Endothelial cell of umbilical vein (primary cell): Measurements from ENCODE around the gene VLDLR. TPM values are rescaled to one million over a fixed set of nuclear protein-coding genes. Genes with fewer than 3 reads are reported as not detected.

Source experiments
- BruUV-seq: library from RNA; stranded (reverse); fragments of 400-500 nt; replicated peaks from 2 replicates; lab custom pipeline; 2021; lab: Mats Ljungman, UMichigan
- CTCF ChIA-PET: fragments of 300-600, 350-600 bp; sonication (Branson Sonifier 250); formaldehyde crosslinking; loops from one replicate; lab custom pipeline; 2021; ENCODE audit warnings: antibody characterized with exemption, inconsistent platforms; lab: Charles Lee
- POLR2A ChIA-PET: fragments of 300-600, 350-600 bp; sonication (Branson Sonifier 250); formaldehyde crosslinking; loops from one replicate; lab custom pipeline; 2021; ENCODE audit warnings: antibody characterized with exemption, inconsistent platforms; lab: Charles Lee
- DNase-seq: peaks from one replicate; pipeline ENCODE4 v3.0.0-alpha.2; 2011; ENCODE audit warnings: low read depth, low spot score
- FAIRE-seq: peaks from 2 replicates; lab custom pipeline; 2011; peaks lifted over from hg19 to GRCh38; lab: Jason Lieb, UNC
- H2AFZ ChIP-seq: 2 replicates; pipeline ENCODE4 v1.6.0; 2012; ENCODE audit warnings: low read depth, low read length, control low read depth, inconsistent platforms
- H3K27ac ChIP-seq: 2 replicates; pipeline ENCODE4 v1.5.1; 2011; ENCODE audit warnings: low read depth, mild to moderate bottlenecking, control low read depth, low read length, moderate library complexity; ENCODE audit not compliant: insufficient read depth
- H3K27me3 ChIP-seq, 2 experiments: 2 replicates each; pipeline versions ENCODE4 v1.6.0 to v1.6.1; 2011; ENCODE audit warnings: low read length in 2 of 2, mixed read lengths in 1 of 2; ENCODE audit not compliant: control insufficient read depth in 2 of 2, insufficient read depth in 2 of 2
- H3K36me3 ChIP-seq, 2 experiments: 2 replicates in 1 of 2; 3 replicates in 1 of 2; pipeline ENCODE4 v1.5.1; 2011; ENCODE audit warnings: low read length in 2 of 2, mild to moderate bottlenecking in 1 of 2, moderate library complexity in 1 of 2; ENCODE audit not compliant: control insufficient read depth in 2 of 2, insufficient read depth in 2 of 2; ENCODE audit errors: extremely low read depth in 1 of 2
- H3K4me1 ChIP-seq: 3 replicates; pipeline ENCODE4 v1.5.1; 2011; ENCODE audit warnings: mild to moderate bottlenecking, low read length; ENCODE audit not compliant: control insufficient read depth, insufficient read depth; ENCODE audit errors: extremely low read depth
- H3K4me2 ChIP-seq: 2 replicates; pipeline ENCODE4 v1.6.1; 2011; ENCODE audit warnings: low read length, control low read depth, mixed read lengths; ENCODE audit not compliant: insufficient read depth
- H3K4me3 ChIP-seq, 3 experiments: fragments of 200-600 bp in 1 of 3; sonication (generic), shearing (Covaris generic) in 1 of 3; replicated peaks in 1 of 3; 2 replicates each; pipeline ENCODE4 v1.5.1; 2011 to 2016; ENCODE audit warnings: control low read depth in 3 of 3, low read length in 3 of 3, mild to moderate bottlenecking in 2 of 3, inconsistent platforms in 1 of 3, low read depth in 1 of 3, moderate library complexity in 1 of 3; ENCODE audit not compliant: insufficient read depth in 1 of 3
- H3K79me2 ChIP-seq: 2 replicates; pipeline ENCODE4 v1.6.0; 2012; ENCODE audit warnings: low read length, inconsistent platforms; ENCODE audit not compliant: control insufficient read depth, insufficient read depth
- H3K9ac ChIP-seq: replicated peaks from 2 replicates; pipeline ENCODE3; 2011; ENCODE audit warnings: low read length, control low read depth; ENCODE audit not compliant: insufficient read depth; ENCODE audit errors: extremely low read depth
- H3K9me1 ChIP-seq: replicated peaks from 3 replicates; pipeline ENCODE4 v1.6.0; 2011; ENCODE audit warnings: mild to moderate bottlenecking, low read length; ENCODE audit not compliant: control insufficient read depth, insufficient read depth; ENCODE audit errors: extremely low read depth
- H3K9me3 ChIP-seq: replicated peaks from 2 replicates; pipeline ENCODE4 v1.5.1; 2012; ENCODE audit warnings: low read length, inconsistent platforms; ENCODE audit not compliant: control insufficient read depth, insufficient read depth
- H4K20me1 ChIP-seq: replicated peaks from 2 replicates; pipeline ENCODE3; 2011; ENCODE audit warnings: mild to moderate bottlenecking, low read length; ENCODE audit not compliant: control insufficient read depth, insufficient read depth; ENCODE audit errors: extremely low read depth
- EZH2 ChIP-seq: IDR thresholded peaks from 2 replicates; pipeline ENCODE4 v1.6.1; 2012; ENCODE audit warnings: borderline replicate concordance, low read depth, mild to moderate bottlenecking, moderate library complexity, low read length, inconsistent platforms; ENCODE audit not compliant: severe bottlenecking
- dilution Hi-C: fragments of 300-500 bp; cut with MboI; formaldehyde crosslinking; loops from one replicate; pipeline ENCODE4 v1.15.0; 2019; ENCODE audit warnings: low sequenced_read_pairs; ENCODE audit not compliant: extremely low pct_ligation_motif_present
- intact Hi-C: fragments of 100-400 bp; cut with micrococcal nuclease; formaldehyde crosslinking; loops from one replicate; pipeline ENCODE4 v1.10.0; 2022
- polyA plus RNA-seq, 4 experiments: library from polyadenylated mRNA; depleted of rRNA in 3 of 4; stranded (reverse) in 3 of 4; unstranded in 1 of 4; fragments of >200 nt; gene quantifications; 2 replicates each; pipeline versions ENCODE4 v1.2.1 to v1.2.3, GENCODE V29; 2011 to 2012; ENCODE audit warnings: missing spikeins in 1 of 4
- total RNA-seq: library from RNA; stranded (reverse); gene quantifications from 2 replicates; pipeline ENCODE4 v1.2.3, GENCODE V29; 2021
- TF ChIP-seq, protein P1 (sequence below), 2 donors: IDR thresholded peaks; 1 replicate in 1 of 2; 2 replicates in 1 of 2; pipeline ENCODE4 v1.5.1; 2011; ENCODE audit warnings: low read length in 2 of 2, mild to moderate bottlenecking in 2 of 2, moderate library complexity in 2 of 2, control low read depth in 1 of 2, inconsistent platforms in 1 of 2, low read depth in 1 of 2; ENCODE audit not compliant: insufficient read depth in 1 of 2; ENCODE audit errors: extremely low read depth in 1 of 2

VLDLR gene
- total and polyA plus RNA-seq, 2 donors (not counting 3 experiments of a cell fraction or from before 2014, with no cell fraction given), result 0.47 to 2.5 TPM

DNA sequence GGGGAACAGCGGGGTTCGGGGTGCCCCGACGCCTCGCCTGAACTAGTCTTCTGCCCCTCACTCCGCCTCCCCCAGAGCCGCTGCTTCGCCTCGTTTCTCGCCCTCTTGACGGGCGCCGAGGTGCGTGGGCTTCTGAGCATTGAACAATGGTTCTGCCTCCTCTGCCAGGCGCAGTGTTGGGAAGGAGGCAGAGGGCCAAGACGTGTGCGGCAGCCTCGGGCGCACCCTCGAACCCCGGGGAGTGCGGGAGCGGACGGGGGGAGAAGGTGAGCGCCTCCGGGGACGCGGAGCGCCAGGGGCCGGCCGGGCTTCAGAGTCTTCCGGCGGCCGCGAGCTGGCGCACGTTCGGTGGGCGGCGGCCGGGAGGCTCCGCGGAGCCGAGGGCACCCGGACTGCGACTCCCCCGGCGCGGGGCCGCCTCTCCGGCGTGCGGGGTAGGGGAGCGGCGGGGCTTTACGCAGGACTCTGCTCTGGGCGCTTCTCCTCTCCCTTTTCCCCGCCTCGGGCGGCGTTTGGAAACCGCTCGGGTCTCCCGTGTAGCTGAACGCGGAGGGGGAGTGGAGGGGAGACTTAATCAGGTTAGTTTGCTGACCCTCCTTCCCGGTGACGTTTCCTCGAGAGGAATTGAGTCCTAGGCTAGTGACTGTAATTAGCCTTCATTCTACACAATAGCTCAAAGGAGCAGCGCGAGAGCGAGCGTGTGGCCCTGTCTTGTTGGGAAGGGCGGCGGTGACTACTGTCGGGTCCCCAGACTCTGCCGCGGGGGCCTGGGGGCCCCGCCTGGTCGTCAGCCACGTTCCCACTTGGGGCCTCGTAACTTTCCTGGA lies 1.1 kb downstream of the VLDLR start:
- Histone ChIP-seq H3K27me3 (peaks cover 41 to 63% of the 10 kb centered on the region in 2 experiments), H3K4me1 (peaks cover 13% of the 10 kb centered on the region), H4K20me1 (no peaks in the 10 kb centered on the region), H3K79me2 (no peaks in the 10 kb centered on the region), H3K4me3 (peak overlapping the region; percentile 30 to 42 (median 42)), H3K27ac (no peak overlapping the region), H3K4me2 (peak overlapping the region; percentile 84), H3K9me1 (no peaks in the 10 kb centered on the region), H3K9me3 (no peaks in the 10 kb centered on the region), H2AFZ (peak overlapping the region; percentile 85), H3K36me3 (no peaks in the 10 kb centered on the region), H3K9ac (no peak overlapping the region)
- CTCF ChIA-PET, result interaction anchor here (0.9 to 2.0 kb wide), 3 partner anchors 15 to 107 kb away, joined by 3 to 22 read pairs (median 3); no protein-coding TSS in a partner anchor
- POLR2A ChIA-PET, result no interaction called here
- TF ChIP-seq, protein P1, sequence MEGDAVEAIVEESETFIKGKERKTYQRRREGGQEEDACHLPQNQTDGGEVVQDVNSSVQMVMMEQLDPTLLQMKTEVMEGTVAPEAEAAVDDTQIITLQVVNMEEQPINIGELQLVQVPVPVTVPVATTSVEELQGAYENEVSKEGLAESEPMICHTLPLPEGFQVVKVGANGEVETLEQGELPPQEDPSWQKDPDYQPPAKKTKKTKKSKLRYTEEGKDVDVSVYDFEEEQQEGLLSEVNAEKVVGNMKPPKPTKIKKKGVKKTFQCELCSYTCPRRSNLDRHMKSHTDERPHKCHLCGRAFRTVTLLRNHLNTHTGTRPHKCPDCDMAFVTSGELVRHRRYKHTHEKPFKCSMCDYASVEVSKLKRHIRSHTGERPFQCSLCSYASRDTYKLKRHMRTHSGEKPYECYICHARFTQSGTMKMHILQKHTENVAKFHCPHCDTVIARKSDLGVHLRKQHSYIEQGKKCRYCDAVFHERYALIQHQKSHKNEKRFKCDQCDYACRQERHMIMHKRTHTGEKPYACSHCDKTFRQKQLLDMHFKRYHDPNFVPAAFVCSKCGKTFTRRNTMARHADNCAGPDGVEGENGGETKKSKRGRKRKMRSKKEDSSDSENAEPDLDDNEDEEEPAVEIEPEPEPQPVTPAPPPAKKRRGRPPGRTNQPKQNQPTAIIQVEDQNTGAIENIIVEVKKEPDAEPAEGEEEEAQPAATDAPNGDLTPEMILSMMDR (IDR thresholded peaks at IDR 0.05; ENCODE audit: extremely low read depth in 1 of 2, insufficient read depth in 1 of 2, low read depth in 1 of 2, low read length in 2 of 2), result no peak
- peak; percentile 64 for TF ChIP-seq EZH2
- intact Hi-C loops (loop anchor here (1.0 to 10.0 kb wide), 6 partner anchors 32 to 606 kb away; partner anchors contain the start of gene PUM3), dilution Hi-C loops (no loop called here)
- FAIRE-seq (no peak), DNase-seq (peak; percentile 24)
- BruUV-seq, result no TSS peak
